SK-N-SH (cell line): Measurements from ENCODE around the gene RORB. TPM values are rescaled to one million over a fixed set of nuclear protein-coding genes. Genes with fewer than 3 reads are reported as not detected.

Source experiments
- CTCF ChIA-PET: fragments of 300-600, 350-600 bp; formaldehyde crosslinking; extraction: SDS; loops from one replicate; lab custom pipeline; 2021; lab: Yijun Ruan, JAX
- POLR2A ChIA-PET: fragments of 350-600 bp; sonication (Branson Sonifier 250); formaldehyde crosslinking; extraction: SDS; loops from one replicate; lab custom pipeline; 2020; ENCODE audit warnings: antibody characterized with exemption, inconsistent platforms; lab: Yijun Ruan, JAX
- DNase-seq: peaks from one replicate; pipeline ENCODE4 v3.0.0; 2012
- H2AFZ ChIP-seq: fragments of 200-600 bp; sonication (generic); 2 replicates; pipeline ENCODE4 v1.8.1; 2016; ENCODE audit warnings: antibody characterized with exemption, mild to moderate bottlenecking, low read depth
- H3F3A ChIP-seq: fragments of 200-600 bp; sonication (generic); replicated peaks from 2 replicates; pipeline ENCODE3; 2016; ENCODE audit warnings: antibody characterized with exemption, mild to moderate bottlenecking; ENCODE audit not compliant: insufficient read depth
- H3K27ac ChIP-seq, 2 experiments: fragments of 200-500 bp in 1 of 2; fragments of 200-600 bp in 1 of 2; sonication (Bioruptor generic) in 1 of 2; sonication (generic), shearing (Covaris generic) in 1 of 2; 2 replicates each; pipeline versions ENCODE4 v1.5.1 to v1.6.1; 2014 to 2016; ENCODE audit warnings: low read depth in 2 of 2, inconsistent platforms in 1 of 2, low read length in 1 of 2, mild to moderate bottlenecking in 1 of 2, mixed read lengths in 1 of 2
- H3K27me3 ChIP-seq: fragments of 200-600 bp; sonication (generic), shearing (Covaris generic); 2 replicates; pipeline ENCODE4 v1.6.1; 2016; ENCODE audit warnings: mixed run types; ENCODE audit not compliant: insufficient read depth
- H3K36me3 ChIP-seq, 2 experiments: fragments of 200-500 bp in 1 of 2; fragments of 200-600 bp in 1 of 2; sonication (Bioruptor generic) in 1 of 2; sonication (generic) in 1 of 2; replicated peaks in 1 of 2; 2 replicates each; pipeline versions ENCODE3 to v1.5.1; 2014 to 2016; ENCODE audit warnings: low read length in 1 of 2, mild to moderate bottlenecking in 1 of 2; ENCODE audit not compliant: insufficient read depth in 2 of 2, control insufficient read depth in 1 of 2
- H3K4me1 ChIP-seq, 2 experiments: fragments of 200-500 bp in 1 of 2; fragments of 200-600 bp in 1 of 2; sonication (Bioruptor generic) in 1 of 2; sonication (generic), shearing (Covaris generic) in 1 of 2; 2 replicates each; pipeline versions ENCODE4 v1.5.1 to v1.6.1; 2014 to 2016; ENCODE audit warnings: low read depth in 1 of 2, low read length in 1 of 2, mixed run types in 1 of 2; ENCODE audit not compliant: insufficient read depth in 2 of 2, control insufficient read depth in 1 of 2
- H3K4me2 ChIP-seq: fragments of 200-600 bp; sonication (generic), shearing (Covaris generic); 2 replicates; pipeline ENCODE4 v1.6.1; 2017; ENCODE audit warnings: mixed run types
- H3K4me3 ChIP-seq, 2 experiments: fragments of 200-500 bp in 1 of 2; fragments of 200-600 bp in 1 of 2; sonication (Bioruptor generic) in 1 of 2; sonication (generic), shearing (Covaris generic) in 1 of 2; 2 replicates each; pipeline versions ENCODE4 v1.5.1 to v1.8.1; 2014 to 2016; ENCODE audit warnings: low read depth in 2 of 2, inconsistent platforms in 1 of 2, low read length in 1 of 2, mild to moderate bottlenecking in 1 of 2, mixed read lengths in 1 of 2, moderate library complexity in 1 of 2
- H3K79me2 ChIP-seq: fragments of 200-600 bp; sonication (generic); 2 replicates; pipeline ENCODE4 v1.8.1; 2017; ENCODE audit warnings: mild to moderate bottlenecking; ENCODE audit not compliant: insufficient read depth
- H3K9ac ChIP-seq: fragments of 200-600 bp; sonication (generic); 2 replicates; pipeline ENCODE4 v1.6.1; 2017; ENCODE audit warnings: mixed run types
- H3K9me2 ChIP-seq: fragments of 200-600 bp; sonication (generic); 2 replicates; pipeline ENCODE4 v1.6.1; 2017; ENCODE audit warnings: mixed run types
- H3K9me3 ChIP-seq: fragments of 200-600 bp; sonication (generic); 2 replicates; pipeline ENCODE4 v1.6.1; 2017; ENCODE audit warnings: mixed run types, mild to moderate bottlenecking, moderate library complexity
- H4K20me1 ChIP-seq: fragments of 200-600 bp; sonication (generic); 2 replicates; pipeline ENCODE4 v1.6.1; 2017; ENCODE audit warnings: mild to moderate bottlenecking, mixed run types; ENCODE audit not compliant: insufficient read depth
- ELF1 ChIP-seq: IDR thresholded peaks from 2 replicates; pipeline ENCODE4 v1.4.0; 2012
- EZH2phosphoT487 ChIP-seq: fragments of 200-600 bp; sonication (generic); IDR thresholded peaks from 2 replicates; pipeline ENCODE4 v1.6.1; 2017; ENCODE audit warnings: low read depth, mixed run types, mild to moderate bottlenecking, antibody characterized with exemption, moderate library complexity, borderline replicate concordance
- NRF1 ChIP-seq: IDR thresholded peaks from 2 replicates; pipeline ENCODE4 v1.6.1; 2012; ENCODE audit warnings: low read depth, mild to moderate bottlenecking, low read length
- RCOR1 ChIP-seq: fragments of 150-350 bp; IDR thresholded peaks from 2 replicates; pipeline ENCODE4 v1.6.1; 2017; ENCODE audit warnings: antibody characterized with exemption, low read length
- REST ChIP-seq: IDR thresholded peaks from 2 replicates; pipeline ENCODE4 v1.6.1; 2012; ENCODE audit warnings: mild to moderate bottlenecking, low read depth, low read length, moderate library complexity
- SIN3A ChIP-seq: IDR thresholded peaks from 2 replicates; pipeline ENCODE4 v1.6.1; 2012; ENCODE audit warnings: low read depth, mild to moderate bottlenecking, low read length, moderate library complexity, borderline replicate concordance
- SMC3 ChIP-seq: IDR thresholded peaks from 2 replicates; pipeline ENCODE4 v1.6.1; 2012; ENCODE audit warnings: low read depth, low read length, improper control_type of control experiment
- TAF1 ChIP-seq: IDR thresholded peaks from 2 replicates; pipeline ENCODE4 v1.6.1; 2012; ENCODE audit warnings: low read depth, mild to moderate bottlenecking, low read length, moderate library complexity, borderline replicate concordance
- TEAD4 ChIP-seq: IDR thresholded peaks from 2 replicates; pipeline ENCODE4 v1.4.0; 2012; ENCODE audit warnings: mild to moderate bottlenecking, borderline replicate concordance; ENCODE audit not compliant: insufficient read depth
- YY1 ChIP-seq: IDR thresholded peaks from 2 replicates; pipeline ENCODE4 v1.4.0; 2012; ENCODE audit warnings: low read depth, mild to moderate bottlenecking
- ZBTB33 ChIP-seq: IDR thresholded peaks from 2 replicates; pipeline ENCODE4 v1.4.0; 2012; ENCODE audit warnings: low read depth, borderline replicate concordance
- WGBS: methylation state at CpG from one replicate; pipeline ENCODE4 v1.1.6; 2017; ENCODE audit warnings: low lambda C conversion rate; 5-methylcytosine and 5-hydroxymethylcytosine counted together
- polyA plus RNA-seq, 3 experiments: library from polyadenylated mRNA; depleted of rRNA; stranded (reverse); fragments of >200 nt; gene quantifications; 2 replicates each; pipeline ENCODE4 v1.2.3, GENCODE V29; 2012
- TF ChIP-seq, protein P1 (sequence below): fragments of 150-350 bp; IDR thresholded peaks from 2 replicates; pipeline ENCODE4 v1.6.1; 2017; ENCODE audit warnings: antibody characterized with exemption, low read length, low read depth, borderline replicate concordance

RORB gene
- polyA plus RNA-seq, 1 of the 3 experiments (the other 2 are of a cell fraction): 0.13 TPM

GRCh38 chr9:74519419-74519818 is 22.3 kb downstream of the RORB start:
- H3K9ac ChIP-seq: no peak overlapping the region
- no peak for TF ChIP-seq REST
- TF ChIP-seq ELF1: no peak
- TF ChIP-seq NRF1: no peak
- no peaks in the 10 kb centered on the region for H4K20me1 ChIP-seq
- POLR2A ChIA-PET: no interaction called here
- no peaks in the 10 kb centered on the region for H3K27me3 ChIP-seq
- DNase-seq: no peak
- H3K9me2 ChIP-seq: no peaks in the 10 kb centered on the region
- H3K36me3 ChIP-seq: no peaks in the 10 kb centered on the region
- H3K27ac ChIP-seq: no peak overlapping the region
- H3F3A ChIP-seq: no peaks in the 10 kb centered on the region
- 73% methylated on average over 9 of the region's 9 CpGs for WGBS
- H3K4me2 ChIP-seq: no peak overlapping the region
- CTCF ChIA-PET: interaction anchor here (0.9 to 1.5 kb wide), 2 partner anchors 9 to 31 kb away, joined by 3 to 8 read pairs; no protein-coding TSS in a partner anchor
- H3K4me1 ChIP-seq: no peaks in the 10 kb centered on the region; a peak in 1 of 4 replicates
- H3K9me3 ChIP-seq: no peaks in the 10 kb centered on the region
- no peaks in the 10 kb centered on the region for H3K79me2 ChIP-seq
- H3K4me3 ChIP-seq: no peak overlapping the region
- H2AFZ ChIP-seq: no peak overlapping the region

GRCh38 chr9:74521009-74521408 is 23.9 kb downstream of the RORB start:
- CTCF ChIA-PET: interaction anchor here (0.9 to 1.4 kb wide), 2 partner anchors 11 to 12 kb away, joined by 3 to 4 read pairs; no protein-coding TSS in a partner anchor
- 0% methylated on average over 1 of the region's 1 CpG for WGBS
- POLR2A ChIA-PET: no interaction called here

More at GRCh38 chr9:74521009-74521408, 23.9 kb downstream of the RORB start:
- Histone ChIP-seq H2AFZ (no peak overlapping the region), H3K4me3 (no peak overlapping the region), H4K20me1 (no peaks in the 10 kb centered on the region), H3K9ac (no peak overlapping the region), H3K4me1 (no peaks in the 10 kb centered on the region), H3K9me3 (no peaks in the 10 kb centered on the region), H3K36me3 (no peaks in the 10 kb centered on the region), H3K27me3 (no peaks in the 10 kb centered on the region), H3K4me2 (no peak overlapping the region), H3K79me2 (no peaks in the 10 kb centered on the region), H3F3A (no peaks in the 10 kb centered on the region), H3K9me2 (no peaks in the 10 kb centered on the region), H3K27ac (no peak overlapping the region)
- no peak for DNase-seq
- TF ChIP-seq, protein P1, sequence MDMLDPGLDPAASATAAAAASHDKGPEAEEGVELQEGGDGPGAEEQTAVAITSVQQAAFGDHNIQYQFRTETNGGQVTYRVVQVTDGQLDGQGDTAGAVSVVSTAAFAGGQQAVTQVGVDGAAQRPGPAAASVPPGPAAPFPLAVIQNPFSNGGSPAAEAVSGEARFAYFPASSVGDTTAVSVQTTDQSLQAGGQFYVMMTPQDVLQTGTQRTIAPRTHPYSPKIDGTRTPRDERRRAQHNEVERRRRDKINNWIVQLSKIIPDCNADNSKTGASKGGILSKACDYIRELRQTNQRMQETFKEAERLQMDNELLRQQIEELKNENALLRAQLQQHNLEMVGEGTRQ: no peak
- TF ChIP-seq ZBTB33 (no peak), EZH2phosphoT487 (no peak), TEAD4 (no peak), SMC3 (no peak), YY1 (no peak), SIN3A (no peak), RCOR1 (no peak), TAF1 (no peak)
